OCI-LY1 (cell line): ENCODE results near the gene KSR1.

Source experiments
- H2AFZ ChIP-seq: fragments of 200-600 bp; sonication (generic), shearing (Covaris generic); 2 replicates; pipeline ENCODE4 v1.6.0; 2014; ENCODE audit warnings: antibody characterized with exemption, mild to moderate bottlenecking, low read length
- H3F3A ChIP-seq: fragments of 200-600 bp; sonication (generic), shearing (Covaris generic); 2 replicates; pipeline ENCODE4 v1.6.0; 2014; ENCODE audit warnings: mild to moderate bottlenecking, antibody characterized with exemption, low read length, moderate library complexity; ENCODE audit not compliant: insufficient read depth
- H3K27ac ChIP-seq: fragments of 200-600 bp; sonication (generic); 2 replicates; pipeline ENCODE4 v1.5.1; 2014; ENCODE audit warnings: low read length, mixed run types, mild to moderate bottlenecking, low read depth; ENCODE audit not compliant: poor library complexity, severe bottlenecking
- H3K27me3 ChIP-seq: fragments of 200-600 bp; sonication (generic); 2 replicates; pipeline ENCODE4 v1.6.0; 2014; ENCODE audit warnings: antibody characterized with exemption, mild to moderate bottlenecking, low read length, moderate library complexity; ENCODE audit not compliant: insufficient read depth
- H3K36me3 ChIP-seq: fragments of 200-600 bp; sonication (generic); 2 replicates; pipeline ENCODE4 v1.6.1; 2014; ENCODE audit warnings: mild to moderate bottlenecking, antibody characterized with exemption, low read length, moderate library complexity, mixed read lengths; ENCODE audit not compliant: insufficient read depth
- H3K4me1 ChIP-seq: fragments of 200-600 bp; sonication (generic); 2 replicates; pipeline ENCODE4 v1.5.1; 2014; ENCODE audit warnings: mild to moderate bottlenecking, low read length, moderate library complexity; ENCODE audit not compliant: insufficient read depth, severe bottlenecking
- H3K4me2 ChIP-seq: fragments of 200-600 bp; sonication (generic), shearing (Covaris generic); 2 replicates; pipeline ENCODE4 v1.6.1; 2014; ENCODE audit warnings: low read length
- H3K4me3 ChIP-seq: fragments of 200-600 bp; sonication (generic); 2 replicates; pipeline ENCODE4 v1.5.1; 2014; ENCODE audit warnings: low read length, low read depth, mild to moderate bottlenecking, mixed read lengths; ENCODE audit not compliant: poor library complexity, severe bottlenecking
- H3K79me2 ChIP-seq: fragments of 200-600 bp; shearing (Covaris generic); 2 replicates; pipeline ENCODE4 v1.6.1; 2016; ENCODE audit warnings: mixed run types, low read length, mixed read lengths; ENCODE audit not compliant: insufficient read depth
- H3K9ac ChIP-seq: fragments of 200-600 bp; sonication (generic), shearing (Covaris generic); 2 replicates; pipeline ENCODE4 v1.6.1; 2014; ENCODE audit warnings: mild to moderate bottlenecking, low read length, mixed read lengths
- H3K9me2 ChIP-seq: fragments of 200-600 bp; sonication (generic), shearing (Covaris generic); 2 replicates; pipeline ENCODE4 v1.6.1; 2014; ENCODE audit warnings: low read depth, mild to moderate bottlenecking, low read length, mixed read lengths
- H3K9me3 ChIP-seq: fragments of 200-600 bp; shearing (Covaris generic); 2 replicates; pipeline ENCODE4 v1.6.1; 2014; ENCODE audit warnings: low read length, mixed read lengths
- H4K20me1 ChIP-seq: fragments of 200-600 bp; sonication (generic), shearing (Covaris generic); 2 replicates; pipeline ENCODE4 v1.6.0; 2016; ENCODE audit warnings: mild to moderate bottlenecking, low read length; ENCODE audit not compliant: insufficient read depth
- EZH2 ChIP-seq: fragments of 200-600 bp; sonication (generic), shearing (Covaris generic); IDR thresholded peaks from 2 replicates; pipeline ENCODE4 v1.8.0; 2017; ENCODE audit warnings: borderline replicate concordance, mixed run types, mild to moderate bottlenecking, antibody characterized with exemption, low read length, moderate library complexity, mixed read lengths
- TF ChIP-seq, protein P1 (sequence below): fragments of 200-600 bp; sonication (generic), shearing (Covaris generic); IDR thresholded peaks from 2 replicates; pipeline ENCODE4 v1.5.1; 2017; ENCODE audit warnings: mild to moderate bottlenecking, antibody characterized with exemption, low read length, moderate library complexity, mixed read lengths

The KSR1 gene

DNA sequence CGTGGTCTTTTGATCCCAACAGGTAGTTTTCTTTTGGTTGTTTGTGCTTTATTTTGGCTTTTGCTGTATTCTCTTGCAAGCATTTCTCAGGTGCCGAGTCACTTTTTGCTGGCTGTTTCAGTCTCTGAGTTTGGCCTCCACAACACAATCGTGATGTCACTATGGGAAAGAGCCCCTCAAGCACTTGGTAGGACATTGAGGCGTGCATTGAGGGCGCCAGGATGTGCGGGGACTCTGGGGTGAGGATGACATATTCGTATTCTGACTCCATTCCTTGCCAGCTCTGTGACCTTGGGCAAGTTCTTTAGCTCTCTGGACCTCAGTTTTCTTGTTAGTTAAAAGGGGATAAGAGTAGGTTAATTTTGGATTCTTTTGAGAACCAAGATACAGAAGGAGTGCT, 13.0 kb downstream of the KSR1 start:
- no peak overlapping the region for H3K4me2 ChIP-seq
- H4K20me1 ChIP-seq: no peaks in the 10 kb centered on the region

DNA sequence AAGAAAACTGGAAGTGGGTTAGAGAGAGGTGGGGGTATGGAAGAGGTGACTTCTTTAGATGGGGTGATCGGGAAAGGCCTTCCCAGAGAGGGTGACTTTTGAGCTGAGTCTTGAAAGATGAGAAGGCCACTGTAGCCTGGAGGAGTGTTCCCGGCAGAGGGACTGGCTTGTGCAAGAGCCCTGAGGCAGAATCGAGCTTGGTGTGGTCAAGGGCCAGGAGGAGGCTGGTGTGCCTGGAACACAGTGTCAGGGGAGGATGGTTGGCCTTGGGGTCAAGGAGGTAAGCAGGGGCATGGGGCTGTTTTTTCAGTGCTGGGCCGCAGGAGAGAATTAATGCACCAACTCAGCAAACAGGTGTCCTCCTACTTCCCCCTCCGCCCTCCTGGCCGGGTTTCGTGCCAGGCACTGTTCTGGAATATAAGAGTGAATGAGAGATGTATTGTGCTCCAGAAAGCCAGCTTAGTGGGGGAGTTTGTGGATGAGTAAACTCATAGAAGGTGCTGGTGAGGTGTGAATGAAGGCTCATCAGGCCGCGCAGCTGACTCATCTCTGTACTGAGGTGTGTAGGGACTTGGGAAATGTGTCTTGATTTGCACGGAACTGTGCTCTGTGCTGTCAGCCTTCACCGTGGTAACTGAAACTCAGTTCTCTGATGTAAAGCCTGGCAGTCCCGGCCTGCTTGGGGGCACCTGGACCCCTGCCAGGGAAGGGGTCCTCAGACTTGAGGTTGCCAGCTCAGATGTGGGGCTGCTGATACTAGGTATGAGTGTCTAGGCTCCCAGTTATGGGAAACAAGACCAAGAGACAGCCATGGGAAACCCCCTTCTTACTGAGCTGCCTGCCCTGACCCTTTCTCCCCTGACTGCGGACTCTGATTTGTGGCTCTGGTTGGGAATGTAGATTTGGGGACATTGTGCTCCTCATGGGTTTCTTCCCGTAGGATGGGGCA, 15.3 kb downstream of the KSR1 start:
- Histone ChIP-seq H2AFZ (no peak overlapping the region), H3K27me3 (no peaks in the 10 kb centered on the region), H3K9ac (no peak overlapping the region), H3K36me3 (no peaks in the 10 kb centered on the region), H3K4me2 (no peak overlapping the region), H3K27ac (no peak overlapping the region), H3K4me3 (no peak overlapping the region), H3K79me2 (no peaks in the 10 kb centered on the region), H3F3A (no peaks in the 10 kb centered on the region), H3K9me3 (no peaks in the 10 kb centered on the region), H3K9me2 (no peaks in the 10 kb centered on the region), H4K20me1 (no peaks in the 10 kb centered on the region), H3K4me1 (no peaks in the 10 kb centered on the region)
- no peak for TF ChIP-seq EZH2
- TF ChIP-seq, protein P1, sequence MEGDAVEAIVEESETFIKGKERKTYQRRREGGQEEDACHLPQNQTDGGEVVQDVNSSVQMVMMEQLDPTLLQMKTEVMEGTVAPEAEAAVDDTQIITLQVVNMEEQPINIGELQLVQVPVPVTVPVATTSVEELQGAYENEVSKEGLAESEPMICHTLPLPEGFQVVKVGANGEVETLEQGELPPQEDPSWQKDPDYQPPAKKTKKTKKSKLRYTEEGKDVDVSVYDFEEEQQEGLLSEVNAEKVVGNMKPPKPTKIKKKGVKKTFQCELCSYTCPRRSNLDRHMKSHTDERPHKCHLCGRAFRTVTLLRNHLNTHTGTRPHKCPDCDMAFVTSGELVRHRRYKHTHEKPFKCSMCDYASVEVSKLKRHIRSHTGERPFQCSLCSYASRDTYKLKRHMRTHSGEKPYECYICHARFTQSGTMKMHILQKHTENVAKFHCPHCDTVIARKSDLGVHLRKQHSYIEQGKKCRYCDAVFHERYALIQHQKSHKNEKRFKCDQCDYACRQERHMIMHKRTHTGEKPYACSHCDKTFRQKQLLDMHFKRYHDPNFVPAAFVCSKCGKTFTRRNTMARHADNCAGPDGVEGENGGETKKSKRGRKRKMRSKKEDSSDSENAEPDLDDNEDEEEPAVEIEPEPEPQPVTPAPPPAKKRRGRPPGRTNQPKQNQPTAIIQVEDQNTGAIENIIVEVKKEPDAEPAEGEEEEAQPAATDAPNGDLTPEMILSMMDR: no peak

More for the DNA sequence above, 13.0 kb downstream of the KSR1 start:
- H3K79me2 ChIP-seq: no peaks in the 10 kb centered on the region
- no peak for TF ChIP-seq EZH2
- TF ChIP-seq, protein P1: no peak
- no peaks in the 10 kb centered on the region for H3F3A ChIP-seq
- H3K27ac ChIP-seq: no peak overlapping the region
- H3K9me2 ChIP-seq: no peaks in the 10 kb centered on the region
- no peak overlapping the region for H3K4me3 ChIP-seq
- H2AFZ ChIP-seq: no peak overlapping the region
- H3K9me3 ChIP-seq: no peaks in the 10 kb centered on the region
- H3K27me3 ChIP-seq: no peaks in the 10 kb centered on the region
- no peak overlapping the region for H3K9ac ChIP-seq
- H3K36me3 ChIP-seq: no peaks in the 10 kb centered on the region
- H3K4me1 ChIP-seq: no peaks in the 10 kb centered on the region

DNA sequence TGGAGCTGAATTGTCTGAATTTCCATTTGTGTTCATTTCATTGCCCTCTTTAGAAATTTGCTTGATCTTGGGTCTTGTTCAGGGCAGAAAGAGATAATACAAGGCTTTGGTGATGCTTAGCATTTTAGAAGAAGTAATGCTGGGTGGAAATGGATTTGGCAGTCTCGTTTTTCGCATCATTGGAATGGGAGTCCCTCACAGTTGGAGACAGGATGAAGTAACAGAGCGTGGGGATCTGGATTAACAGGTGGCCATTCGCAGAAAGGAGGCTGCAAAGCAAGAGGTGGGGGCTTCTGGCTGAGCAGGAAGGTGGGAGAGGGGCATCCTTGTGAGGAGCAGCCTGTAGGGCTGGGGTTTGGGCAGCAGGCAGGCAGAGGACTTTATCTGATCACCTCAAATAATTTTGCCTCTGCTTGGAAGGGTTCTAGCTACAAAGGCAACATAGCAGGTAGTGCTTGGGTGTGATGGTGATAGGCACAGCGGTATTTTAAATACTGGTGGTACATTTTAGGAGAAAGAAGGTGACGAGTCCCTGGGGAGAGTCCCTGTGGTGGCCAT, 17.0 kb downstream of the KSR1 start:
- Histone ChIP-seq H3K9me2 (no peaks in the 10 kb centered on the region), H3K79me2 (no peaks in the 10 kb centered on the region), H3K27ac (no peak overlapping the region), H3K9me3 (no peaks in the 10 kb centered on the region), H3K9ac (no peak overlapping the region), H3K4me3 (no peak overlapping the region), H4K20me1 (no peaks in the 10 kb centered on the region), H2AFZ (no peak overlapping the region), H3K36me3 (no peaks in the 10 kb centered on the region), H3K27me3 (no peaks in the 10 kb centered on the region), H3K4me2 (no peak overlapping the region), H3F3A (no peaks in the 10 kb centered on the region), H3K4me1 (no peaks in the 10 kb centered on the region)
- TF ChIP-seq, protein P1: no peak
- TF ChIP-seq EZH2: no peak
